NT2/D1 (cell line): ENCODE results near the gene SNAPC2.
"Not testable (repeated sequence)": the region's sequence is repeated elsewhere in the genome, so short reads cannot be mapped to it uniquely, and the experiment has no call there.

Experiments used
- DNase-seq: peaks from one replicate; pipeline ENCODE4 v3.0.0-alpha.2; 2011; ENCODE audit warnings: low read depth, low spot score
- H3K27me3 ChIP-seq: 2 replicates; pipeline ENCODE4 v1.6.0; 2011; ENCODE audit warnings: mild to moderate bottlenecking; ENCODE audit not compliant: insufficient read length, insufficient read depth
- H3K36me3 ChIP-seq: 2 replicates; pipeline ENCODE4 v1.6.1; 2011; ENCODE audit warnings: mild to moderate bottlenecking, low read length, mixed read lengths; ENCODE audit not compliant: insufficient read depth, insufficient read length
- H3K4me1 ChIP-seq: 2 replicates; pipeline ENCODE4 v1.5.1; 2011; ENCODE audit not compliant: insufficient read depth, insufficient read length
- H3K4me3 ChIP-seq: 2 replicates; pipeline ENCODE4 v1.5.1; 2011; ENCODE audit warnings: low read depth; ENCODE audit not compliant: insufficient read length
- H3K9ac ChIP-seq: 2 replicates; pipeline ENCODE4 v1.6.0; 2011; ENCODE audit warnings: low read depth; ENCODE audit not compliant: insufficient read length
- H3K9me3 ChIP-seq: 2 replicates; pipeline ENCODE4 v1.5.1; 2011; ENCODE audit warnings: mild to moderate bottlenecking, low read length; ENCODE audit not compliant: insufficient read depth
- SUZ12 ChIP-seq: IDR thresholded peaks from 2 replicates; pipeline ENCODE4 v1.6.1; 2011; ENCODE audit not compliant: insufficient read length, insufficient read depth; ENCODE audit errors: extremely low read depth
- YY1 ChIP-seq: IDR thresholded peaks from 2 replicates; pipeline ENCODE4 v1.6.1; 2011; ENCODE audit not compliant: insufficient read length, insufficient read depth
- ZNF274 ChIP-seq: IDR thresholded peaks from 2 replicates; pipeline ENCODE4 v1.6.1; 2011; ENCODE audit warnings: mild to moderate bottlenecking, low read depth, low read length

The SNAPC2 gene

DNA sequence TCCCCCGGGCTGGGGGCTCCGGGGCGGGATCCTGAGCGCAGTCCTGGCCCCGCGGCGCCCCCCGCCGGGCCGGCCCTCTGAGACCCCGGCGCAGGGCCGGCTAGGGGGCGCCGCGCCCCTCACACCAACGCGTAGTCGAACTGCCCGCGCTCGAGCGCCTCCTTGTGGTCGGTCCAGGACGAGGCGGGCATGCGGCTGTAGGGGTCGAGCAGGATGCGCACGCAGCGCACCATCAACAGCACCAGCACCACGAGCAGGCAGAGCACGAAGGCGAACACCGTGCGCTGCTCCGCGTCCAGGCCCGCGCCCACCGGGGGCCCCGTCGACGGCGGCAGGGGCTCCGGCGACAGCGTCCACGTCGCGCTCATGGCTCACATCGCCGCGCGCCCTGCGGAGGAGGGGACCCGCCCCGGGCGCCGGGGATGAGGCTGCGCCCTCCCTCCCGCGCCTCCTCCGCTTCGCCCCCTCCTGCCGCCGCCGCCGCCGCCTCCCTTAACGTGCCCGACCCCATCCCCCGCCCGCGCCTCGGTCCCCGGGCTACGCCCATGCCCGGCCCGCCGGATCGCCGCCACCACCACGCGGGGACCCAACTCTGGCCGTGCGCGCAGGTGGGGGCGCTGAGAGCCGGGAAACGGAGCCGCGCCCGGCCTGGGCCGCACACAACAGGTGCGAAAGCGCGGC lies 5.2 kb downstream of the SNAPC2 start:
- no peaks in the 10 kb centered on the region for H3K9me3 ChIP-seq
- peaks cover 44% of the 10 kb centered on the region for H3K4me1 ChIP-seq
- no peak for DNase-seq
- H3K4me3 ChIP-seq: peak overlapping the region; percentile 53
- no peaks in the 10 kb centered on the region for H3K27me3 ChIP-seq
- TF ChIP-seq ZNF274: no peak
- no peak for TF ChIP-seq YY1
- TF ChIP-seq SUZ12: no peak
- H3K9ac ChIP-seq: peak overlapping the region; percentile 74
- peaks cover 60% of the 10 kb centered on the region for H3K36me3 ChIP-seq

DNA sequence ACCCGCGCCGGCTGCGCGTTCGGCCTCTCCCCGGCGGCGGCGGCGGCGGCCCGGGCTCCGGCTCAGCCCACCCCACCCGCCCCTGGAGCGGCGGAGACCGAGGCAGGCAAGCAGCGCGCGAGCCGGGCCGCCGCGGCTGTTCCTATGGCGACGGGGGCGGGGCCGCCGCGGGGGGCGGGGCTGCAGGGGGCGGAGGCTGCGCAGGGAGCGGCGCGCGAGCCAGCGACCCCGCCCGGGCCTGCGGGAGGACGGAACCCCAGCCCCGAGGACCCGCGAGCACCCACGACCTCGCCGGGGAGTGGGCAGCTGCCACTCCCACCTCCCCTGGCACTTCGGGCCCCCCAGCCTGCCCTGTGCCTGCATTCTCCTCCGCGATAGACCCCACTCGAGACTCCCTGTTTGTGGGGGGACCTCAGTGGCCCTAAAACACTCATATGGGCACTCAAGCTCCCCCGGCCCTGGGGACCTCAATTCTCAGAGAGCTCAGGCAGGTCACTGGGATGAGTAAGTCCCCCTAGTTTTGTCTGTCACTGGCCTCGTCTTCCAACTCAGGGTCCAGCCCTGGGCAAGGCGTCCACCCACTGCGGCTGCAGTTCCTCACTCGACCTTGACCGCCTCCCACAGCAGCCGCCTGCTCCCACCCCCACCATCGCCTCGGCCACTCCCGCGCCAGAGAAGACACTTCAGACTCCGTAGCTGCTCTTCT lies 6.0 kb downstream of the SNAPC2 start, which contains the start of gene CTXN1:
CTXN1 (minus strand) TSS at position 115 of the 706 bp plus-strand sequence. CDS start 597 bp downstream, outside the sequence.
- Histone ChIP-seq H3K4me3 (peak within 1 kb of the TSS; percentile 53), H3K27me3 (no peaks in the 10 kb centered on the region), H3K36me3 (peaks cover 69% of the 10 kb centered on the region), H3K9me3 (no peaks in the 10 kb centered on the region), H3K4me1 (peaks cover 43% of the 10 kb centered on the region), H3K9ac (peak within 1 kb of the TSS; percentile 80)
- TF ChIP-seq SUZ12 (no peak), YY1 (no peak), ZNF274 (no peak)
- no peak for DNase-seq

DNA sequence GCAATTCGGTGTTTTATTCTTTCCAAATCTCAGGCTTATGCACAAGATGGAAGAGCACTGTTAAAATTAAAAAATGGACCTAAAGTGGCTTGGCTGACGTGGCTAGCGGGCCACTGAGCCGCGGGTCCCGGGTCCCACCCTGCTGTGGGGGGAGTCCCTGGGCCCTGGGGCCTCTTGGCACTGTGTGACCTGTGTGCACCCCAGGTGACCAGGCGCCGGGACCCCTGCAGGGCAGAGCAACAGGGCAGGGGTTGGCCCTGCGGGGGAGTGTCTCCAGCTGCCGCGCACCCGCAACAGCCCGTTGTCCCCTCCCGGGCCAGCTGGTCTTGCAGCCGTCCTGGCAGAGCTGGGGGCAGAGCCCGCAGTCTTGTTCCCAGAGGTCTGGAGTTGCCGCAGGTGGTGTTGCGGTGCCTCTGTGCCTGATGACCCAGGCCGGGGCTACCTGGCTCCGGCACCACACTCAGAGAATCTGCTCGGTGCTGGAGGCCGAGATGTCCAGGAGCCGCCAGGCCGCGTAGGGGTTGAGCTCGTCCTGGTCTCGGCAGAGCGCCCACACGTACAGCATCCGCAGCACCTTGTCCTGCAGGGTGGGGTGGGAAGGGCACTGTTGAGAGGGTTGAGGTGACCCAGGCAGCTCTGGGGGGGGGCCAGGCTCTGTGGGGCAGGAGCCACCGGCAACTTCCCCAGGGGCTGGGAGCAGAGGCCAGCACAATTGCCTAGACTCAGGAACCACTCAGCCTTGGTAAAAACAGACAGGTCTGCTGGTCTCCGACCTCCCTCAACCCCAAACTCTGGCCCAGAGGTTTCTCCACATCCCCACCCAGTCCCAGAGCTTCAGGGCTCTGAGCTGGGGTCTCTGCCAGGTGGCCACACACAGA lies 6.8 kb downstream of the SNAPC2 start:
- no peak for TF ChIP-seq ZNF274
- DNase-seq: no peak
- H3K4me1 ChIP-seq: peaks cover 36% of the 10 kb centered on the region
- H3K9me3 ChIP-seq: no peaks in the 10 kb centered on the region
- H3K9ac ChIP-seq: peak overlapping the region; percentile 80
- no peak overlapping the region for H3K4me3 ChIP-seq
- peaks cover 71% of the 10 kb centered on the region for H3K36me3 ChIP-seq
- H3K27me3 ChIP-seq: no peaks in the 10 kb centered on the region

GRCh38 chr19:7927605-7928333 lies 7.6 kb downstream of the SNAPC2 start:
- Histone ChIP-seq H3K4me3 (no peak overlapping the region), H3K27me3 (no peaks in the 10 kb centered on the region), H3K9me3 (no peaks in the 10 kb centered on the region), H3K4me1 (peaks cover 30% of the 10 kb centered on the region), H3K9ac (peak overlapping the region; percentile 8), H3K36me3 (peaks cover 71% of the 10 kb centered on the region)
- TF ChIP-seq SUZ12 (no peak), YY1 (no peak), ZNF274 (no peak)
- no peak for DNase-seq

GRCh38 chr19:7928334-7928706 lies 8.2 kb downstream of the SNAPC2 start:
- H3K27me3 ChIP-seq: no peaks in the 10 kb centered on the region
- no peak overlapping the region for H3K4me3 ChIP-seq
- H3K36me3 ChIP-seq: peaks cover 71% of the 10 kb centered on the region
- no peak for TF ChIP-seq YY1
- no peak for TF ChIP-seq SUZ12
- TF ChIP-seq ZNF274: no peak
- no peaks in the 10 kb centered on the region for H3K9me3 ChIP-seq
- peak overlapping the region; percentile 1 for H3K9ac ChIP-seq
- DNase-seq: no peak
- peaks cover 30% of the 10 kb centered on the region for H3K4me1 ChIP-seq

GRCh38 chr19:7928741-7929701 lies 8.9 kb downstream of the SNAPC2 start:
- Histone ChIP-seq H3K27me3 (no peaks in the 10 kb centered on the region), H3K4me1 (peaks cover 31% of the 10 kb centered on the region), H3K4me3 (no peak overlapping the region), H3K36me3 (peaks cover 71% of the 10 kb centered on the region), H3K9ac (peak overlapping the region; percentile 71), H3K9me3 (no peaks in the 10 kb centered on the region)
- no peak for DNase-seq
- TF ChIP-seq ZNF274 (no peak), SUZ12 (no peak), YY1 (no peak)

GRCh38 chr19:7930030-7930429 lies 9.9 kb downstream of the SNAPC2 start:
- not testable (repeated sequence) for H3K9ac ChIP-seq, H3K27me3 ChIP-seq, DNase-seq, H3K4me3 ChIP-seq, H3K9me3 ChIP-seq
- Histone ChIP-seq H3K36me3 (peaks cover 74% of the 10 kb centered on the region), H3K4me1 (peaks cover 28% of the 10 kb centered on the region)
